Activated naive CD4-positive, alpha-beta T cell treated with anti-CD3 and anti-CD28 coated beads, Interleukin-2, amount 50 U/mL, for 24 hours (primary cell): ENCODE results near the gene KCTD17.
A peak's percentile ranks its signal among the peaks of the same experiment; 100 is the strongest.

ENCODE experiments used
- H3K27ac Mint-ChIP-seq: one replicate; pipeline ENCODE4 v1.8.0; 2021; ENCODE audit warnings: mild to moderate bottlenecking, mixed read lengths
- H3K27me3 Mint-ChIP-seq: one replicate; pipeline ENCODE4 v1.8.0; 2021; ENCODE audit warnings: mixed read lengths
- H3K36me3 Mint-ChIP-seq: one replicate; pipeline ENCODE4 v1.8.0; 2021; ENCODE audit warnings: mixed read lengths
- H3K4me1 Mint-ChIP-seq: one replicate; pipeline ENCODE4 v1.8.0; 2021; ENCODE audit warnings: mixed read lengths
- H3K4me3 Mint-ChIP-seq: one replicate; pipeline ENCODE4 v1.8.0; 2021; ENCODE audit warnings: mild to moderate bottlenecking, mixed read lengths
- H3K9me3 Mint-ChIP-seq: one replicate; pipeline ENCODE4 v1.8.0; 2021; ENCODE audit warnings: mixed read lengths

KCTD17 gene

GRCh38 chr22:37046589-37046988, 5.0 kb upstream of the KCTD17 start:
- no peaks in the 10 kb centered on the region for H3K9me3 Mint-ChIP-seq
- no peak overlapping the region for H3K27ac Mint-ChIP-seq
- H3K36me3 Mint-ChIP-seq, result no peaks in the 10 kb centered on the region
- H3K27me3 Mint-ChIP-seq, result no peaks in the 10 kb centered on the region
- H3K4me1 Mint-ChIP-seq, result peaks cover 6% of the 10 kb centered on the region
- no peak overlapping the region for H3K4me3 Mint-ChIP-seq

- no peaks in the 10 kb centered on the region for H3K36me3 Mint-ChIP-seq
- H3K27ac Mint-ChIP-seq, result no peak overlapping the region
- H3K27me3 Mint-ChIP-seq, result no peaks in the 10 kb centered on the region
- peaks cover 6% of the 10 kb centered on the region for H3K4me1 Mint-ChIP-seq
- H3K4me3 Mint-ChIP-seq, result no peak overlapping the region
- H3K9me3 Mint-ChIP-seq, result no peaks in the 10 kb centered on the region
Measured at GRCh38 chr22:37047006-37047405, 4.5 kb upstream of the KCTD17 start.

GRCh38 chr22:37048133-37048532, 3.4 kb upstream of the KCTD17 start:
- Mint-ChIP-seq H3K9me3 (no peaks in the 10 kb centered on the region), H3K36me3 (no peaks in the 10 kb centered on the region), H3K4me1 (peaks cover 14% of the 10 kb centered on the region), H3K27me3 (no peaks in the 10 kb centered on the region), H3K4me3 (no peak overlapping the region), H3K27ac (no peak overlapping the region)

GRCh38 chr22:37049224-37049623, 2.3 kb upstream of the KCTD17 start:
- H3K9me3 Mint-ChIP-seq, result no peaks in the 10 kb centered on the region
- peaks cover 18% of the 10 kb centered on the region for H3K4me1 Mint-ChIP-seq
- H3K27ac Mint-ChIP-seq, result no peak overlapping the region
- no peaks in the 10 kb centered on the region for H3K27me3 Mint-ChIP-seq
- H3K36me3 Mint-ChIP-seq, result no peaks in the 10 kb centered on the region
- no peak overlapping the region for H3K4me3 Mint-ChIP-seq

GRCh38 chr22:37050913-37051312, 629 bp upstream of the KCTD17 start:
- no peaks in the 10 kb centered on the region for H3K36me3 Mint-ChIP-seq
- peak overlapping the region; percentile 73 for H3K4me3 Mint-ChIP-seq
- H3K27ac Mint-ChIP-seq, result no peak overlapping the region
- H3K9me3 Mint-ChIP-seq, result no peaks in the 10 kb centered on the region
- H3K27me3 Mint-ChIP-seq, result no peaks in the 10 kb centered on the region
- H3K4me1 Mint-ChIP-seq, result peaks cover 12% of the 10 kb centered on the region

- Mint-ChIP-seq H3K36me3 (peaks cover under 1% of the 10 kb centered on the region), H3K9me3 (no peaks in the 10 kb centered on the region), H3K27me3 (no peaks in the 10 kb centered on the region), H3K4me3 (peak overlapping the region; percentile 85), H3K27ac (no peak overlapping the region), H3K4me1 (peaks cover 12% of the 10 kb centered on the region)
Measured at GRCh38 chr22:37052386-37053309, 1.1 kb downstream of the KCTD17 start.

GRCh38 chr22:37053310-37054055, 1.9 kb downstream of the KCTD17 start:
- peaks cover 12% of the 10 kb centered on the region for H3K4me1 Mint-ChIP-seq
- H3K4me3 Mint-ChIP-seq, result peak overlapping the region; percentile 85
- H3K27me3 Mint-ChIP-seq, result no peaks in the 10 kb centered on the region
- H3K9me3 Mint-ChIP-seq, result no peaks in the 10 kb centered on the region
- peaks cover 4% of the 10 kb centered on the region for H3K36me3 Mint-ChIP-seq
- H3K27ac Mint-ChIP-seq, result no peak overlapping the region

- Mint-ChIP-seq H3K4me1 (peaks cover 12% of the 10 kb centered on the region), H3K9me3 (no peaks in the 10 kb centered on the region), H3K27me3 (no peaks in the 10 kb centered on the region), H3K4me3 (no peak overlapping the region), H3K36me3 (peaks cover 4% of the 10 kb centered on the region), H3K27ac (no peak overlapping the region)
Measured at GRCh38 chr22:37054056-37054395, 2.5 kb downstream of the KCTD17 start.

- Mint-ChIP-seq H3K27me3 (no peaks in the 10 kb centered on the region), H3K36me3 (peaks cover 4% of the 10 kb centered on the region), H3K27ac (no peak overlapping the region), H3K4me1 (peaks cover 12% of the 10 kb centered on the region), H3K4me3 (no peak overlapping the region), H3K9me3 (no peaks in the 10 kb centered on the region)
Measured at GRCh38 chr22:37054600-37055365, 3.2 kb downstream of the KCTD17 start.

- no peak overlapping the region for H3K27ac Mint-ChIP-seq
Measured at GRCh38 chr22:37056246-37056645, 4.7 kb downstream of the KCTD17 start.

GRCh38 chr22:37057226-37057625, 5.7 kb downstream of the KCTD17 start:
- Mint-ChIP-seq H3K27me3 (no peaks in the 10 kb centered on the region), H3K4me1 (peaks cover 11% of the 10 kb centered on the region), H3K9me3 (no peaks in the 10 kb centered on the region), H3K4me3 (no peak overlapping the region), H3K27ac (no peak overlapping the region), H3K36me3 (peaks cover 5% of the 10 kb centered on the region)

More at GRCh38 chr22:37056246-37056645, 4.7 kb downstream of the KCTD17 start:
- Mint-ChIP-seq H3K9me3 (no peaks in the 10 kb centered on the region), H3K36me3 (peaks cover 5% of the 10 kb centered on the region), H3K4me1 (peaks cover 12% of the 10 kb centered on the region), H3K27me3 (no peaks in the 10 kb centered on the region), H3K4me3 (no peak overlapping the region)

GRCh38 chr22:37057796-37058510, 6.4 kb downstream of the KCTD17 start:
- Mint-ChIP-seq H3K27me3 (no peaks in the 10 kb centered on the region), H3K4me1 (peaks cover 6% of the 10 kb centered on the region), H3K9me3 (no peaks in the 10 kb centered on the region), H3K4me3 (no peak overlapping the region), H3K36me3 (peaks cover 5% of the 10 kb centered on the region), H3K27ac (no peak overlapping the region)

GRCh38 chr22:37058917-37059701, 7.6 kb downstream of the KCTD17 start:
- no peaks in the 10 kb centered on the region for H3K9me3 Mint-ChIP-seq
- H3K36me3 Mint-ChIP-seq, result peaks cover 5% of the 10 kb centered on the region
- H3K4me3 Mint-ChIP-seq, result no peak overlapping the region
- no peak overlapping the region for H3K27ac Mint-ChIP-seq
- peaks cover 4% of the 10 kb centered on the region for H3K4me1 Mint-ChIP-seq
- H3K27me3 Mint-ChIP-seq, result no peaks in the 10 kb centered on the region

- H3K4me3 Mint-ChIP-seq, result no peak overlapping the region
- H3K36me3 Mint-ChIP-seq, result peaks cover 5% of the 10 kb centered on the region
- H3K4me1 Mint-ChIP-seq, result peaks cover 8% of the 10 kb centered on the region
- H3K27ac Mint-ChIP-seq, result no peak overlapping the region
- H3K27me3 Mint-ChIP-seq, result no peaks in the 10 kb centered on the region
- no peaks in the 10 kb centered on the region for H3K9me3 Mint-ChIP-seq
Measured at GRCh38 chr22:37059876-37060449, 8.4 kb downstream of the KCTD17 start.
